HG02588 (cell line): Measurements from ENCODE around the gene NCAM1.

Experiments used
- ATAC-seq: cut with Tn5 transposase; IDR thresholded peaks from one replicate; pipeline ENCODE4 v1.9.1; 2021; ENCODE audit warnings: mild to moderate bottlenecking, moderate library complexity; ENCODE audit not compliant: unreplicated experiment

The NCAM1 gene

DNA sequence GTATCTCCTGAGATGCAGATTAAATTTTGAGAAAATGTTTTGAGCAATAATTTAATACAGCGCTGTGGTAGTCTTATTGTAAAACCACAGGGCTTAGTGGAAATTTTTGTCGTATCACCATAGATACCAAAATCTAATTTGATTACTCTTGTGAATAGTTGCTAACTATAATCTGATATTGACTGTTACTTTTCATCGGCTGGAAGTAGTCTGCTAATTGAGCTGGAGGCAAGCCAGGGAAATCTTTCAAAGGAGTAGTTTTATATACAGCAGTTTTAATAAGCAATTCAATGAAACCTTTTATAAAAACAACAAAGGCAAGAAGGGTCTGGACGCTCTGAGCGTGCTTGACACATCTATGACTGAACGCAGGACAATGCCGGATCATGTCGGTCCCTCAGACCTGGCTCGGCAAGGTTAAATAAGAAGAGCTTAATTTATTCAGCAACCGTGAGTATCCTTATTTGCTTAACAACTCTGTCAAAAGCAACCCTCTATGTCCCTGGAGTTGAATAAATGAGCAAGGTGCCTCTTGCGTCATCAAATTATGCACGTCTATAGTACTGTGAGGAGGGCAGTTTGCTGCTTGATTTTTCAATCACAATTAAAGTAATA lies 121.2 kb downstream of the NCAM1 start:
- ATAC-seq: no peak

DNA sequence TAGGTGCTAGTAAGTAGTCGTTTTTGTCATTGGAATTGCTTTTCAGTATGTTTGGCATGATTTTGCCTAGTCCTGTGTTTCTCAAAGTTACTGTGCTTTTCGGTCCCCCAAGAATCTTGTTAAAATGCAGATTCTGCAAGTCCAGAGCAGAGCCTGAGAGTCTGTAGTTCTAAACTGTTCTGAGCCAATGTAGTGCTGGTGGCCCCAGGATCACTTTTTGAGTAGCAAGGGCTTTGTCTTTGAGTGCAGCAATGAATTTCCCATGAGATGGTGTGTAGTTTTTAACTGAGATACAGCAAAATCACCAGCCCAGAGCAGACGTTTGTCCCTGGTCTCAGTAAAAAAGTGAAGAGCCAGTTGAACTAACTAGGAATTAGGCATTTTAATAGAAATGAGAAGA lies 122.4 kb downstream of the NCAM1 start:
- ATAC-seq: no peak

DNA sequence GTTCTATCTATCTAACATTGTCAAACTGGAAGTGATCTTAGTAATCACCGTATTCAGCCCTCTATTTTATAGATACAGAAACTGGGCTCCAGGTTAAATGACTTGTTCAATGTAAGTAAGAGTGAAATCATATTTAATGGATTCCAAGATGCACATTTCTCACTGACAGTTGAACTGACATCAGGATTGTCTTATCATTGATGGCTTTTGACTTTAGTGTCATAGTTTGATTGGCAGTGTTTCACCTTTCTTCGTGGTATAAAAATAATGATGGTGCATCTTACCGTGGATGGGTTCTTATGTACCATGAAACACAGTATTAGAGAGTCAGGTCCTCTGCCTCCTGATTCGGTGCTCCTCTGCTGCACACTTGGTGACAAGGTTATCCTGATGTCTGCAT lies 123.1 kb downstream of the NCAM1 start:
- no peak for ATAC-seq

DNA sequence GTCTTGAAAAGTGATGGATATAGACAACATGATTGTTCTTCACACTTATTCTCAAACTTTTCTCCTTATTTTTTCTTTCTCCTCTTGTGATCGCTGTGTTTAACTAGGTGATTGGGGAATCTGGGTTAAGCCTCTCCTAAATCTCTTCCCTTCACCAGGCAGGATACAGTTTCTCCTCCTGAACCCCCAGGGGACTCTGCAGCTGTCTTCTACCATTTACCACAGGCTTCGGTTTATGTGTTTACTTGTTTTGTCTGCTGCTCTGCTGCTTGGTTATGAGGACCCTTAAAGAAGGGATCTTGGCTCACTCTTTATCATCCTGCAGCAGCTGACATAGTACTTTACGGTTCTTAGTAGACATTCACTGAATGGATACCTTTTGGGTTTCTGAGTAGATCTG lies 124.2 kb downstream of the NCAM1 start:
- ATAC-seq: no peak

- ATAC-seq: no peak
Observed at GRCh38 chr11:113087706-113088105, 126.5 kb downstream of the NCAM1 start.

GRCh38 chr11:113090716-113091480 lies 129.7 kb downstream of the NCAM1 start:
- no peak for ATAC-seq

- ATAC-seq: no peak
Observed at GRCh38 chr11:113091481-113091780, 130.2 kb downstream of the NCAM1 start.

GRCh38 chr11:113096648-113097047 lies 135.4 kb downstream of the NCAM1 start:
- no peak for ATAC-seq

- ATAC-seq: no peak
Observed at GRCh38 chr11:113103932-113104690, 142.9 kb downstream of the NCAM1 start.

DNA sequence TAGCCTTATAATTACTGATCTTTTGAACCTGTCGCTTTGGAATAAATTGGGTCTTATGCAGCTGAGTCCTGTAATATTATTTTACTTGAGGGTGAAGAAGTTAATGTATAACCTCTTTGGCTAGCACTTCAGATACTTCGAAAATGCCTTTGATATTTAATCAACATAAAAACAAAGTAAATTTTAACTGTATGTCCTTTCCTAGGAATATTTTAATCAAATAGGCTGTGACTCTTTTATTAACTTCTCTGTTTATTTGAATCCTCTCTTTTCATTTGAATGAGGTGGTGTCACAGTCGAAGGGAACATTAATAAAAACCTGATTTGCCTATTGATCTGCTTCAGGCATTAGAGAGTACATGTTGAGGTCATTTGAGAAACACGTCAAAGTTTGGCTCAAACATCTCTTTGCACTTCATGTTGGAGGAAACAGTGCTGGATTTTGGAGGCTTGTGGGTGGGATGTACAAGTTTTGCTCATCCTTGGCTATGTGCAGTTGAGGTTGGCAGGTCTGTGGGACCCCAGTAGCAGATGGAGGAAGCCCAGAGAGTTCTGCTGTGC lies 143.6 kb downstream of the NCAM1 start:
- ATAC-seq: no peak

DNA sequence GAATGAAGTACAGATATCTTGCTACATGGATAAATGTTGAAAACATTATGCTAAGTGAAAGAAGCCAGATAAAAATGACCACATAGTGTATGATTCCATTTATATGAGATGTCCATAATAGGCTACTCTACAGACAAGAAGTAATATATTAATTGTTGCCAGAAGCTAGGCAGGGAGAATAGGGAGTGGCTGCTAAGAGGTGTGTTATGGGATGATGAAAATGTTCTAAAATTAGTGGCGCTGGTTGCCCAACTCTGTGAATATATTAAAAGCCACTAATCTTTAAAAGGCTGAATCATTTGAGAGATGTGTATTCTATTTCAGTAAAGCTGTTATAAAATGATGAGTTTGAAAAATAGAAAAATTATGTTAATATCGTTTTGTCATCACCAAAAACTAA lies 144.4 kb downstream of the NCAM1 start:
- no peak for ATAC-seq

DNA sequence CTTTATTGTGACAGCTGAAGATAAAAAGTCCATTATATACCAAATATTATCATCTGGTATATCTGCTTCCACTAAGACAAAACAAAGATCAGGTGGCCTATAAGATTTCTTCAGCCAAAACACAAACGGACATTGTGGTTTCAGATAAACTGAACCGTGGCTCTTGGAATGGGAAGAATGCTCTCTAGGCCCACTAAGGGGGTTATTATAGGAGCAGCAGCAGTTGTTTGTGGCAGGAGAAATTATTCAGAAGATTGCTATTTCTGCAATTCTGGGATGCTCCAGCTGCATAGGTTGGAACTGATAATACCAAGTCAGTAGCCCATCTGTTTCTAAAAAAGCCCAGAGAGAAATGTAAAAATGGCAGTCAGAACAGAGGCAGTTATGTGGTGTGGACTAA lies 145.3 kb downstream of the NCAM1 start:
- no peak for ATAC-seq

DNA sequence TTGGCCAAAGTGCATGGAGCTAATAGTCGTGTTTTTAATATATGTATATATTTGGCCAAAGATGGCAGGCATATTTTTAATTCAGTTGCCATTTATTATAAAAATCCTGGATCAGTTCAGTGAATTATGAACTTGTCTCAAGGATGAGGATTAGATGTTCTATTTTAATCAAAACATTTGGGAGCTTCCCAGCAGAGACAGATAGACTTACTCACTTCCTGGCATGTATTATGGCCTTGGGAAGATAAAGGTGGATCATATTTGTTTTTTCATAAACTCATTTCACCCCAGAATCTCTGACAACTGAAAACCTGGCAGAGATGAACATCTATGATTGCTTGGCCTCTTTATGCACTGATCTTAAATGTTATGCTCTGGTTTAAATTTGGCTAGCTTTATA lies 148.8 kb downstream of the NCAM1 start:
- ATAC-seq: no peak

DNA sequence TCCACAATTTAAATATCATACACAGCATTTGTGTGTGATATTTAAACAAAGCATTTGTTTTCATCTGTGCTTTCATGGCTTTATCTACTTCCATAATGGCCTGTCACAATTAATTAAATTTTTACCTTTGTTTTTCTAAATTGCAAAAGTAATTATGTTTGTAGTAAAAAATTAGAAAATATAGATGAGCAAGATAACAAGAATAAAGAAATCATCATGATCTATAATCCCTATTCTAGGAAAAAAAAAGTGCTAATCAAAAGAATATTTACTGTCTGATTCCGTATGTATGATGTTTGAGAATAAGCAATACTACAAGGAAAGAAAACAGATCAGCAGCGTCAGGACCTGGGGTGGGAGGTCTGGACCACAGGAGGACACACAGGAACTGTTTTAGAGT lies 149.9 kb downstream of the NCAM1 start:
- ATAC-seq: no peak

GRCh38 chr11:113112307-113112706 lies 151.1 kb downstream of the NCAM1 start:
- ATAC-seq: no peak

DNA sequence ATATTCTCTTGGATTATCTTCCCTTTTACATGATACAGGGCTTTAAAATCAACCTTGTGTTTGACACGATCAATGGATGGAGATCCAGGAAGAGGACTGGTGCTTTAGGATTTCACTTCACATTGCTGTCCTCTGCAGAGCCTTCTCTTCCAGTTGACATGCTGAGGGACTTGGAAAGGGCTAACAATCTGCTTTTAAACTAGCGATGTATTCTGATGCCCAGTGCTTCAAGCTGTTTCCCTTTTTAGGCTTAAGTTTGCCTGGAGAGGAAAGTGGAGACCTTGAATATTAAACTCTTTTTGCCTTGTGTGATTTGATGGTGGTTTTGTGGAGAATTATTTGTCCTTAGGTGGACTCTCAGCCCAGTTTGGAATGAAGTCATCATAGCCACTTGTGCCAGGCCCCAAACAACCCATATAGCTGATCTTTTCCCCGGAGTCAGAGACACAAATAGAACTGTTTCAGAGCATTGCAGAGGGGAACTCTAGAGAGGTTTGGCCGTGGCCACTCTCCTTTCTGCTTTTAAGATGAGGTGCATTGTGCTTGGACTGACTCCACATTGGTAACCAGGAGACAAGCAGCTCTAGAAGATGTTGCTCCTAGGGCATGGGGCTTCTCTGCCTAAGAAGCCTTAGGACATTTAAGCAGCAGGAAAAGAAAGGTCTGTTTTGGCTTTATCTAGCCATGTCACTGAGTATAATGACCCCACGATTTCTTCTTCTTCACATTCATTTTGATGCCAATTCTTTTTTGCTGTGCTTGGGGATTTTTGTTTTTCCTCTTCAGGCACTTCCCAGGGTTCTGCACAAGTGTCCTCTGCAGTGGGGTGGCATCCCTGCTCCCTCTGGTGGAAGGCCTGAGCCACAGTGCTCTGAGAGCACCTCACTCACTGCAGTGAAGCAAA lies 152.8 kb downstream of the NCAM1 start:
- no peak for ATAC-seq

GRCh38 chr11:113114705-113115027 lies 153.4 kb downstream of the NCAM1 start:
- ATAC-seq: no peak

- ATAC-seq: no peak
Observed at GRCh38 chr11:113118104-113118503, 156.9 kb downstream of the NCAM1 start.

DNA sequence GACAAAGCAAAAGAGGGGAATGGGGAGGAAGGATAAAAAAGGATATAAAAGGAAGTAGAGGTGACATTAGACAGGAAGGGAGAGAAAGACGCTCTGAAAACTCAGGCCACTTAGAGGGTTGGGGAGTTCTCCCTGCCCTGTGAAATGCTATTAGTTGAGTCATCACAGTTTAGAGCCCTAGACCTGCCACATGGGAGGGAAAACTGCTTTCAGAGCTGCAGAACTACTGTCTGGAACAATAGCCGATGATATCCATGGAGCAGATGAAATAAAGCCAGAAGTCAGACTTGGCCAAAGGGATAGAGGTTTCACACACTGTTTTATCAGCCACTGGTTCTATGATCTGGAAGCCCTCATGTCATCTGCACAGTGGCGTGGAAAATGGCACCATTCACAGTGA lies 157.9 kb downstream of the NCAM1 start:
- ATAC-seq: no peak

DNA sequence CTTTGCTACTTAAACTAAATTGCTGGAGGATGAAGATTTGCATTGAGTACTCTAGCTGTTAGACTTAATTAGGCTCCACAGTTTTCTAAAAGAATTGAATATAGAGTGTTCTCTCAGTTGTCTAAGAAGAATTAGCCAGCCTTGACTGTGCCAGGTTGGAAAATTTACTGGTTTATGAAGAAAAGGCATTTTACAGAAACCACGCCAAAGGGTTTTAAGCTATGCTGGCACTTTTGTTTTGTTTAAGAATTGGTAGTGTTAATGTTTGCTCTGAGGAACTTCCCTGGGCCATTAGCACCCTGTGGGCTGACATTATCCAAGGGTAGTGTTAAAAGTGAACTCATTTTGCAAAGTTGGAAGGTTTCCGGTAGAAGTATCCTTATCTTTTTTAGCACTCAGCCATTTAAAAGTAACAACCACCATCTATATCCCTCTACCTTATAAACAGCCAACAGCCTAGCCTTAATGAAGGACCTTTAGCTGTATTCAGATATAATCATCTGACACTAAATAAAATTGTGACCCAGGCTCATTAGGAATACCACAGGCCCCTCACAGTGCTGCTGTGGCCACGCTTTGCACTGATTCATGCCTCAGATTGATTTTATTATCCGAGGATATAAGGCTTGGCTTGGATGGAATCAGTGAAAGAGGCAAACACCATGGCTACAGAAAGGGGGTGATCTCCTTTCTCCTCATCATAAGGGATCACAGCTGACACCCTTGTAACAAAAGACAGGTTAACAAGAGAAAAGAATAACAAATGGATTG lies 158.9 kb downstream of the NCAM1 start:
- no peak for ATAC-seq
